SK-N-MC (cell line): ENCODE results near the gene NBPF12.
"Not testable (repeated sequence)": the region's sequence is repeated elsewhere in the genome, so short reads cannot be mapped to it uniquely, and the experiment has no call there.

Experiments used
- DNase-seq: peaks from one replicate; pipeline ENCODE4 v3.0.0-alpha.2; 2011; ENCODE audit warnings: low read depth, low spot score
- H3K27ac ChIP-seq: fragments of 200-600 bp; sonication (generic); 2 replicates; pipeline ENCODE4 v1.5.1; 2016; ENCODE audit warnings: mixed run types
- H3K36me3 ChIP-seq: fragments of 200-600 bp; sonication (generic); 2 replicates; pipeline ENCODE4 v1.6.1; 2017; ENCODE audit warnings: antibody characterized with exemption, low read length, mixed read lengths; ENCODE audit not compliant: insufficient read depth
- H3K4me3 ChIP-seq: fragments of 200-600 bp; sonication (generic); 2 replicates; pipeline ENCODE4 v1.5.1; 2016
- H3K9ac ChIP-seq: fragments of 200-600 bp; sonication (generic); 2 replicates; pipeline ENCODE4 v1.8.0; 2017; ENCODE audit warnings: mixed run types, mixed read lengths; ENCODE audit not compliant: insufficient read length
- H3K9me3 ChIP-seq: fragments of 200-600 bp; sonication (generic); 2 replicates; pipeline ENCODE4 v1.6.1; 2017; ENCODE audit warnings: low read depth, mild to moderate bottlenecking, antibody characterized with exemption, low read length, moderate library complexity, mixed read lengths

The NBPF12 gene

DNA sequence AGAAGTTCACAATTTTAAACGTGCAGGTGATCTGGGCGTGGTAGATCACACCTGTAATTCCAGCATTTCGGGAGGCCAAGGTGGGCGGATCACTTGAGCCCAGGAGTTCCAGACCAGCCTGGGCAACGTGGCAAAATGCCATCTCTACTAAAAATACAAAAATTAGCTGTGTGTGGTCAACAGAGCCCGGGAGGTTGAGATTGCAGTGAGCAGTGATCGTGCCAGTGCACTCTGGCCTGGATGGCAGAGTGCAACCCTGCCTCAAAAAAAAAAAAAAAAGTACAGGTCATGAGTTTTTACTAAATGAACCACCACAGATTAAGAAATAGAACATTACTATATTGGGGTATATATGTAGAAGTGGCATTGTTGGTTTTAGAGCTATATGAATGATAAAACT lies 2.2 kb downstream of the NBPF12 start:
- H3K9me3 ChIP-seq, H3K27ac ChIP-seq, H3K4me3 ChIP-seq, H3K9ac ChIP-seq, DNase-seq, H3K36me3 ChIP-seq: not testable (repeated sequence)

GRCh38 chr1:146943342-146943886 lies 5.3 kb downstream of the NBPF12 start:
- not testable (repeated sequence) for DNase-seq, H3K9me3 ChIP-seq, H3K4me3 ChIP-seq, H3K36me3 ChIP-seq, H3K9ac ChIP-seq, H3K27ac ChIP-seq

DNA sequence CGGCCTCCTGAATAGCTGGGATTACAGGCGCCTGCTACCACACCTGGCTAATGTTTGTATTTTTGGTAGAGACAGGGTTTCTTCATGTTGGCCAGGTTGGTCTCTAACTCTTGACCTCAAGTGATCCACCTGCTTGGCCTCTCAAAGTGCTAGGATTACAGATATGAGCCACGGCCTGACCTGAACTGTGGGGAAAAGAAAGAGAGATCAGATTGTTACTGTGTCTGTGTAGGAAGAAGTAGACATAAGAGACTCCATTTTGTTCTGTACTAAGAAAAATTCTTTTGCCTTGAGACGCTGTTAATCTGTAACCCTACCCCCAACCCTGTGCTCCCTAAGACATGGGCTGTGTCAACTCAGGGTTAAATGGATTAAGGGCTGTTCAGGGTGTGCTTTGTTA lies 10.0 kb downstream of the NBPF12 start:
- not testable (repeated sequence) for H3K36me3 ChIP-seq, H3K9me3 ChIP-seq, H3K9ac ChIP-seq, H3K27ac ChIP-seq, DNase-seq, H3K4me3 ChIP-seq

DNA sequence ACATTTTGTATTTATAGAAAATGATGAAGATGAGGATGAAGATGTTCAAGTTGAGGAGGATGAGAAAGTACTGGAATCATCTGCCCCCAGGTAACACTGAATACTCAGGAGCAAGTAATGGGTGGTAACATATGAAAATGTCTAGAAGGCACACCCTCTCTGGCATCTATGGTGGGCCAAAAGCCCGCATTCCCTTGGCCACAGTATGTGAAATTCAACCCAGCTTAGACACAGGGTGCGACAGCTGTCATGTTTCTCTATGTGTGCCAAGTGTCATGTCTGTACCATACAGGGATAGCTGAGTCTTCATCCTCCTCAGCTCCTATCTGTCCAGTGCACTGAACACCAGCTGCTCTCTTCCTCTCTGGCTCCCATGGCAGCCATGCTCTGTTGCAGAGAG lies 26.2 kb downstream of the NBPF12 start:
- H3K27ac ChIP-seq, H3K9ac ChIP-seq, H3K36me3 ChIP-seq, H3K4me3 ChIP-seq, H3K9me3 ChIP-seq, DNase-seq: not testable (repeated sequence)

- H3K4me3 ChIP-seq, H3K9ac ChIP-seq, H3K9me3 ChIP-seq, H3K36me3 ChIP-seq, DNase-seq, H3K27ac ChIP-seq: not testable (repeated sequence)
Observed at GRCh38 chr1:146966351-146966750, 28.2 kb downstream of the NBPF12 start.

- not testable (repeated sequence) for H3K36me3 ChIP-seq, H3K4me3 ChIP-seq, H3K9ac ChIP-seq, H3K27ac ChIP-seq, DNase-seq, H3K9me3 ChIP-seq
Observed at GRCh38 chr1:146970656-146971055, 32.5 kb downstream of the NBPF12 start.

DNA sequence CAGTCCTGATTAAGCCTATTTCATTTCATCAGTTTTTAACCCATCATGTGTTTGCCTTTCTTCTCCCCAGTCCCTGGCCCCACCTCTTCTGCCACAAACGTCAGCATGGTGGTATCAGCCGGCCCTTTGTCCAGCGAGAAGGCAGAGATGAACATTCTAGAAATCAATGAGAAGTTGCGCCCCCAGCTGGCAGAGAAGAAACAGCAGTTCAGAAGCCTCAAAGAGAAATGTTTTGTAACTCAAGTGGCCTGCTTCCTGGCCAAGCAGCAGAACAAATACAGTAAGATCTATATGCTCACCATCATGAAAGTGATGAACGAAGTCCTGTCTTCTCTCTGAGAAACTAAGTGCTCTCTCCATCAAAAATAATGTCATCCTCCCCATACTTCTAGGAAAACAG lies 34.6 kb downstream of the NBPF12 start:
- not testable (repeated sequence) for H3K27ac ChIP-seq, H3K4me3 ChIP-seq, H3K9me3 ChIP-seq, DNase-seq, H3K9ac ChIP-seq, H3K36me3 ChIP-seq

- H3K27ac ChIP-seq, H3K4me3 ChIP-seq, H3K9me3 ChIP-seq, H3K36me3 ChIP-seq, DNase-seq, H3K9ac ChIP-seq: not testable (repeated sequence)
Observed at GRCh38 chr1:146985855-146986254, 47.7 kb downstream of the NBPF12 start.

GRCh38 chr1:146986450-146986849 lies 48.3 kb downstream of the NBPF12 start:
- not testable (repeated sequence) for H3K9me3 ChIP-seq, H3K9ac ChIP-seq, H3K36me3 ChIP-seq, H3K4me3 ChIP-seq, H3K27ac ChIP-seq, DNase-seq

DNA sequence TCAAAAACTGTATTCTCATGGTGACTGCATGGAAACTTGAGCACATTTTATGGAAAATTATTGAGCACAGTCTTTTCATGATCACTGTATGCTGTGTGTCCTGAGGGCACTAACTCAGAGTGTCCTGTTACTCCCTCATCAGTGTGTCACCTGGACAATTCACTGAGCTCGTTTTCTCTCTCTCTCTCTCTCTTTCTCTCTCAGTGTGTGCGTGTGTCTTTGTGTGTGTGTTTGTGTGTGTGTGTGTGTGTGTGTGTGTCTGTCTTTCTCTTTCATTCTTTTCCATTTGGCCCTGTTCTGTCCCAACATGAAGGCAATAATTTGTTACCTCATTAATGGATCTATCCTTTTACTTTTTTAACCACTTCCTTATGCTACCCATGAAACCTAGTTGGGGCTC lies 49.4 kb downstream of the NBPF12 start:
- not testable (repeated sequence) for H3K36me3 ChIP-seq, H3K4me3 ChIP-seq, H3K9ac ChIP-seq, DNase-seq, H3K9me3 ChIP-seq, H3K27ac ChIP-seq

GRCh38 chr1:146989455-146989854 lies 51.3 kb downstream of the NBPF12 start:
- H3K36me3 ChIP-seq, H3K4me3 ChIP-seq, H3K9me3 ChIP-seq, H3K9ac ChIP-seq, H3K27ac ChIP-seq, DNase-seq: not testable (repeated sequence)

DNA sequence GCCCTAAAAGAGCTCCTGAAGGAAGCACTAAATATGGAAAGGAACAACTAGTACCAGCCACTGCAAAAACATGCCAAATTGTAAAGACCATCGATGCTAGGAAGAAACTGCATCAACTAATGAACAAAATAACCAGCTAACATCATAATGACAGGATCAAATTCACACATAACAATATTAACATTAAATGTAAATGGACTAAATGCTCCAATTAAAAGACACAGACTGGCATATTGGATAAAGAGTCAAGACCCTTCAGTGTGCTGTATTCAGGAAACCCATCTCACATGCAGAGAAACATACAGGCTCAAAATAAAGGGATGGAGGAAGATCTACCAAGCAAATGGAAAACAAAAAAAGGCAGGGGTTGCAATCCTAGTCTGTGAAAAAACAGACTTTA lies 70.4 kb downstream of the NBPF12 start:
- H3K27ac ChIP-seq, H3K9me3 ChIP-seq, H3K4me3 ChIP-seq, H3K36me3 ChIP-seq, DNase-seq, H3K9ac ChIP-seq: not testable (repeated sequence)

- DNase-seq, H3K4me3 ChIP-seq, H3K27ac ChIP-seq, H3K36me3 ChIP-seq, H3K9me3 ChIP-seq, H3K9ac ChIP-seq: not testable (repeated sequence)
Observed at GRCh38 chr1:147026975-147027374, 88.9 kb downstream of the NBPF12 start.

- DNase-seq, H3K27ac ChIP-seq, H3K9me3 ChIP-seq, H3K9ac ChIP-seq, H3K4me3 ChIP-seq, H3K36me3 ChIP-seq: not testable (repeated sequence)
Observed at GRCh38 chr1:147030066-147030653, 92.0 kb downstream of the NBPF12 start.
